ENCODE results near the gene ASRGL1.

ASRGL1 gene

DNA sequence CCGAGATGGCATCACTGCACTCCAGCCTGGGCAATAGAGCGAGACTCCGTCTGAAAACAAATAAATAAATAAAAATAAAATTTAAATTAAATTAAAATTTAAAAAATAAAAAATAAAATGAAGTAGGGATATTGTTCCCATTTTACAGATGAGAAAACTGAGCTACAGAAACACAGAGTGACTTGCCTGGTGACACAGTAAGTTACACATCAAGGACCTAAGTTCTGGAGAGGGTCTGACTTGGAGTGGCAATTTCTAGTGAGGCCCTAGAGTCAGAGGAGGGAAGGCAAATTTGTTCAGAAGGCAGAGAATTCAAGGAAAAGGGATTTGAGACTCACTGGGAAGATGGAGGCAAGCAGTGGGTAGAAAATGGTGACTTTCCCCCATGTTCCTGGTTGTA, 83.6 kb downstream of the ASRGL1 start:
- TF ChIP-seq, protein P1, sequence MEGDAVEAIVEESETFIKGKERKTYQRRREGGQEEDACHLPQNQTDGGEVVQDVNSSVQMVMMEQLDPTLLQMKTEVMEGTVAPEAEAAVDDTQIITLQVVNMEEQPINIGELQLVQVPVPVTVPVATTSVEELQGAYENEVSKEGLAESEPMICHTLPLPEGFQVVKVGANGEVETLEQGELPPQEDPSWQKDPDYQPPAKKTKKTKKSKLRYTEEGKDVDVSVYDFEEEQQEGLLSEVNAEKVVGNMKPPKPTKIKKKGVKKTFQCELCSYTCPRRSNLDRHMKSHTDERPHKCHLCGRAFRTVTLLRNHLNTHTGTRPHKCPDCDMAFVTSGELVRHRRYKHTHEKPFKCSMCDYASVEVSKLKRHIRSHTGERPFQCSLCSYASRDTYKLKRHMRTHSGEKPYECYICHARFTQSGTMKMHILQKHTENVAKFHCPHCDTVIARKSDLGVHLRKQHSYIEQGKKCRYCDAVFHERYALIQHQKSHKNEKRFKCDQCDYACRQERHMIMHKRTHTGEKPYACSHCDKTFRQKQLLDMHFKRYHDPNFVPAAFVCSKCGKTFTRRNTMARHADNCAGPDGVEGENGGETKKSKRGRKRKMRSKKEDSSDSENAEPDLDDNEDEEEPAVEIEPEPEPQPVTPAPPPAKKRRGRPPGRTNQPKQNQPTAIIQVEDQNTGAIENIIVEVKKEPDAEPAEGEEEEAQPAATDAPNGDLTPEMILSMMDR (IDR thresholded peaks at IDR 0.05): no peak

DNA sequence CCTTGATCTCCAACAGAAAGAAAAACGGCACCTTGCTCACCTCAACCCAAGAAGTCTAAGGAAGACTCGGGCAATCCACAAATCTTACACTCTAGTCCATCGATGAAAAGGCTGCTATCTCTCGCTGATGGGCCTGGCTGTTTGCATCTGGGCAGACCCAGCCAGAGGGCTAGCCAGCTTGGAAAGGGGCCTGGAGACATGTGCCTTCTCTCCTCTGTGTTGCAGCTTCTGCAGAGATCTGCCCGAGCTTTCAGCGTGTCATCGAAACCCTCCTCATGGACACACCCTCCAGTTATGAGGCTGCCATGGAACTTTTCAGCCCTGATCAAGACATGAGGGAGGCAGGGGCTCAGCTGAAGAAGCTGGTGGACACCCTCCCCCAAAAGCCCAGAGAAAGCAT, 84.7 kb downstream of the ASRGL1 start:
- TF ChIP-seq, protein P1 (IDR thresholded peaks at IDR 0.05): no peak

DNA sequence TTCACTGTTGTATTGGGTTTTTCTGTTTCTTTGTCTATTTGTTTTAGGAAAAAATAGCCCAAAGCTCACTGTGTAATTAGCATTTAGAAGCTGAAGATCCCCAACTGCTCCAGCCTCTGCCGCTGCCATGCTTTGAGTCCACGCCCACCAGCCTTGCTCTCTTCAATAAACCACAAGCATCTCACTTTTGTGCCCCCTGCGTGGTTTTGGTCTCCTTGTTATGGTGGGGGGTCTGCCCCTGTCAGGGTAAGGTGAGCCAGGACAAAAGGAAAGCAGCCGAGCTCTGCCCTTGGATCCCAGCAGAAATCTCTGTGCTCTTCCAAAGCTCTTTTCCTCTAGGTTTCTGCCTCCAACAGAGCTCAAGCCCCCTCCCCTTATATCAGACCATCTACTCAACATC, 85.8 kb downstream of the ASRGL1 start:
- TF ChIP-seq, protein P1 (IDR thresholded peaks at IDR 0.05): no peak

DNA sequence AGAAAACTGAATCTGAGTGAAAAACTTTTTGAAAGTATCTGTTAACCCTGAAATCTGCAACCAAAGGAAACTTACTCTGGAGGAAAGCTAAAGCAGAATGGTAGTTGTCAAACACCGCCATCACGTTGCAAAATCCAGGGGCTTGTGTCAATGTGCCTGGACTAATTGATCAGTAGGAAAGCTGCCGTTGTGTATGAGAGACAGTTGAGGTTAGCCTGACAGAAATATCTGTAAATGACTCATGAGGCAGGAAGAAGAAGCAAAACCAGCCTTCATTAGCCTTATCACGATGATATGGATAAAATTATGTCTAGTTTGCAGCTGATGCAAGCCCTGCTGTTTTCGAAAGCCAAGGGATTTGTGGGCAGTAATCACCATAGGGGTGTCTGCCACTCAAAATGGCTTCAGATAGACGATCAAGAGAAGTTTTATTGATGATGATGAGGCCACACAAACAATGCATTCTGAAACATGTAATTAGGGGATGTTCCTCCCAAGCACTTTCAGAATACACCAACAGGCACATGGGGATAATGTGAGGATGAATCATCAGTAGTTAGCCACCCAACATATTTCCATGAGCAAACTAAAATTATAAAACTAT, 90.5 kb downstream of the ASRGL1 start:
- TF ChIP-seq, protein P1 (IDR thresholded peaks at IDR 0.05): no peak

DNA sequence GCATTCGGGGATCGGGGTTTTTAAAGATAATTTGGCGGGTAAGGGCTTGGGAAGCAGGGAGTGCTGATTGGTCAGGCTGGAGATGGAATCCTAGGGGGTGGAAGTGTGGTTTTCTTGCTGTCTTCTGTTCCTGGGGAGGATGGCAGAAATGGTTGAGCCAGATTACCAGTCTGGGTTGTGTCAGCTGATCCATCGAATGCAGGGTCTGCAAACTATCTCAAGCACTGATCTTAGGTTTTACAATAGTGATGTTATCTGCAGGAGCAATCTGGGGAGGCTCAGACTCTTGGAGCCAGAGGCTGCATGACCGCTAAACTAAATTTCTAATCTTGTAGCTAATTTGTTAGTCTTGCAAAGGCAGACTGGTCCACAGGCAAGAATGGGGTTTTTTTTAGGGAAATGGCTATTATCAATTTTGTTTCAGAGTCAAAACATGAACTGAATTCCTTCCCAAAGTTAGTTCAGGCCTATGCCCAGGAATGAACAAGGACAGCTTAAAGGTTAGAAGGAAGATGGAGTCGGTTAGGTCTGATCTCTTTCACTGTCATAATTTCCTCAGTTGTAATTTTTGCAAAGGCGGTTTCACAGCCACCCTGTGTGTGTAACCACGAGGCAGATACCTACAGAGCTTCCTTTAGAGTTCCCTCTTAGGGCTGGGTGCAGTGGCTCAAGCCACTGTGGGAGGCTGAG, 91.8 kb downstream of the ASRGL1 start:
- TF ChIP-seq, protein P1 (IDR thresholded peaks at IDR 0.05): no peak

DNA sequence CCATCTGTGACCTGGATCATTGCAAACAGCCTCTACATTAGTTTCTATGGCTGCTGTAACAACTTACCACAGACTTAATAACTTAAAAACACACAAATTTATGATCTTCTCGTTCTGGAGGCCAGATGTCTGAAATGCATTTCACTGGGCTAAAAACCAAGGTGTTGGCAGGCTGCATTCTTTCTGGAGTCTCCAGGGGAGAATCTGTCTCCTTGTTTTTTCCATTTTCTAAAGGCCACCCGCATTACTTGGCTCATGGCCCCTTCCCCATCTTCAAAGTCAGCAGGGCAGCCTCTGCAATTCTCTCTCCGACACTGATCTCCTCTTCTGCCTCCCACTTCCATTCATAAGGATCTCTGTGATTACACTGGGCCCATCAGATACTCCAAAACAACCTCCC, 93.2 kb downstream of the ASRGL1 start:
- TF ChIP-seq, protein P1 (IDR thresholded peaks at IDR 0.05): no peak

DNA sequence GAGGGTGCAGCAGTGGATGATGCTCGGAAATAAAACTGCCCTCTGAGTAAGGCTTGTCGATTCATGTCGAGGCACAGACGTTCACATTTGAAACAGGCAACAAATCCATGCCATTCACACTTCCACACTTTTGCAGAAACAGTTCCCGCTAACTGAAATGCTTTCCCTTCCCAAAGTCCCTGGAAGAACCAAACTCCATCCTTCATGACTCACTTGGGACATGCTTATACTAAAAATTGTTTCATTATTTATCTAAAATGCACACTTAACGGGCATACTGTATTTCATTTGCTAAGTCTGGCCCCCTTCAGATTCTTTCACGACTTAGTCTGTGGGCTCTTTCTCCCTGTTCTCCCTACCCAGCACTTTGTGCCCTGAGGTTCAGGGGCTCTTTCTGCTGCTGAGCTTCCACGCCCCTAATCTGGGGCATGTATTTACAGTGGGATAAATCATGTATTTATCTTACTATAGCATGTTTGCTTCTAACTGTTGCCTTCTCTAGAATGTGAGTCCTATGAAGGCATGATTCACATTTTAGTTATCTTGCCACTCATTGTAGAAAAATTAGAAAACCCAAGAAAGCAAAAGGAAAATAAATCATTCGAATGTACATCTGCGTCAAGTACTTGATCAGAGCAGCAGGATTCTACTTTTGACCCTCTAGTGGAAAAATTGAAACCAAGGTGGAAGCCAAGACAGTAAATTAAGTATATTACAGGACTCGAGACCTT, 94.1 kb downstream of the ASRGL1 start:
- TF ChIP-seq, protein P1 (IDR thresholded peaks at IDR 0.05): no peak
